ENCODE measurements around the gene POU2F1.
A peak's percentile ranks its signal among the peaks of the same experiment; 100 is the strongest.

POU2F1 gene

GRCh38 chr1:167373986-167374385, 153.3 kb downstream of the POU2F1 start:
- no peak for DNase-seq

DNA sequence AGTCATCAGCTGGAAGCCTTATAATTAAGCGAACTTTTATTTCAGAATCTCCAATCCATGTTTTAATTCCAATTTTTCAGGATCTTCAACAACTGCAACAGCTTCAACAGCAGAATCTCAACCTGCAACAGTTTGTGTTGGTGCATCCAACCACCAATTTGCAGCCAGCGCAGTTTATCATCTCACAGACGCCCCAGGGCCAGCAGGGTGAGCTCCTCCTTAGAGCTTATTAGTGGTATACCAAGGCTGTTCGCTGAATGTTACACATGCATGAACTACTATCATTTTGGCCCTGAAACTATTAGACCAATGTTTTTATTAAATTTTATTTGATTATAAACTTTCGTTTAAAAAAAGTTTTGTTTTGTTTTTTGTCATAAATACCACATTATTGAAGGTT, 155.3 kb downstream of the POU2F1 start:
- no peak for DNase-seq

- DNase-seq = no peak
Observed at GRCh38 chr1:167387251-167387910, 166.7 kb downstream of the POU2F1 start.

DNA sequence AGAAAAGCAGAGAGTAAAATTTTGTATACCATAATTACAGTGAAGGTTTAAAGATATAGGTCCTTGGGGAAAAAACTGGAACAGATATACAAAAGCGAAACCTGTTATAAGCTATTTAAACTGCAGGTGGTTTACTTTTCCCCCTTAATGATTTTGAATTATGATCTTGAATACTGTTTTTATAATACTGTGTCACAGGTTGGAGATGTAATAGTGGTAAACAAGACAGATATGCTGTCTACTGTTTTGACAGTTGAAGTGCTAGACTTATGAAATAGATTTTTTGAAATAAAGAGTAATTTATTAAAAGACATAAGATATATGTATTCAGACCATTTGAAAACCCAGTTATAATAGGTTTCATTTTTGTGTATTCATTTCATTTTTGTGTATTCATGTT, 168.3 kb downstream of the POU2F1 start:
- DNase-seq = no peak

GRCh38 chr1:167392200-167392696, 171.6 kb downstream of the POU2F1 start:
- no peak for DNase-seq

DNA sequence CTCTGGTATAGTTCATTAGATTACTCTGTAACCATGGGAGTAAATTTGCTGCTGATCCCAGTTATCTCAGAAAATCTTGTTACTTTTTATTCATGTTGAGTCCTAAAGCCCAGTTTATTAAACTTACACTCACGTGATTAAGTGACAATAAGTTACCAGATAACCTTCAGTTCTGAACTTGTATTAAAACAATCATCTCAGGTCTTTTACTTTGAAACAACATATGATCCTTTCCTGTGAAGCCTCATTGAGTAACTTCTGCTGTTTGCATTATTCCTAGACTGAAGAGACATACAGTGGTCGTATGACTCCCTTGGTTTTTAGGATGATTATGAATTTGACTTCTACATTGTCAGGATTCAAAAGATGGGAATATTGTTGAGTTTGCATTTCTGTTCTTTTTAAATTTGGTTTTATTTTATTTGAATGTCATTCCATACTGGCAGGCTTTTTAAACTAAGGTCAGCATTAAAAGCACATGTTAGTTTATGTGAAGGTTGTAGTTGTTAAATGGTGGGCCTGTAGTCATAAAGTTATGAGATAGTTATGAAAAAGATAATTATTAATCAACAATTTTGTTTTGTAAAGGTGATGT, 179.8 kb downstream of the POU2F1 start:
- no peak for DNase-seq

GRCh38 chr1:167401260-167401873, 180.7 kb downstream of the POU2F1 start:
- DNase-seq = peak; percentile 48

- DNase-seq = no peak
Observed at GRCh38 chr1:167404161-167404888, 183.6 kb downstream of the POU2F1 start.

DNA sequence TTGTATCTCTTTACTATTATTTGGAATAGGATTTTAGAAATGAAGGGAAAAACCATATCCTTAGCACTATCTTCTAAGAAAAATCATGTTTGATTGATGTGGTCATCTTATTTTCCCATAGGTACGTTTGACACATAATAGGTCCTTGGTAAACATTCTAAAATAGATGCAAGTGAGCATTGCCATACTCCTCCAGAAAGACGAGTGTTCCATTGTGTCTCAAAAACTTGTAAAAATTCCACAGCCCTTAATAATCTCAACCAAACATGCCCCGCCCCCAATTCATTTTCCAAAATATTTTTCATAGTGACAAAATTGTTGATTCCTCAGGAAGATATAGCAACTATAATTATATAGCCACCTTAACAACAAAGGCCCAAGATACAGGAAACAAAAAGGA, 184.2 kb downstream of the POU2F1 start:
- DNase-seq = no peak

DNA sequence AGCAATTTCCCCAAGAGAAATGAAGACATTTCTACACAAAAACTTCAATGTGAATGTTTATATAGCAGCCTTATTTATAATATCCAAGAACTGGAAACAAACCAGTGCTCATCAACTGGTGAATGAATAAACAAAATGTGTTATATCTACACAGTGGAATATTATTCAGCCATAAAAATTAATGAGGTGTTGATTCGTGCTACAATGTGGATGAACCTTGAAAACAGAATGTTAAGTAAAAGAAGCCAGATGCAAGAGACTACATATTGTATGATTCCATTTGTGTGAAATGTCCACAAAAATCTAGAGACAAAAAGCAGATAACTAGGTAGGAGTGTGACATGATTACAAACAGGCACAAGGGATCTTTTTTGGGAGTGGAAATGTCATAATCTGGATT, 187.7 kb downstream of the POU2F1 start:
- no peak for DNase-seq

DNA sequence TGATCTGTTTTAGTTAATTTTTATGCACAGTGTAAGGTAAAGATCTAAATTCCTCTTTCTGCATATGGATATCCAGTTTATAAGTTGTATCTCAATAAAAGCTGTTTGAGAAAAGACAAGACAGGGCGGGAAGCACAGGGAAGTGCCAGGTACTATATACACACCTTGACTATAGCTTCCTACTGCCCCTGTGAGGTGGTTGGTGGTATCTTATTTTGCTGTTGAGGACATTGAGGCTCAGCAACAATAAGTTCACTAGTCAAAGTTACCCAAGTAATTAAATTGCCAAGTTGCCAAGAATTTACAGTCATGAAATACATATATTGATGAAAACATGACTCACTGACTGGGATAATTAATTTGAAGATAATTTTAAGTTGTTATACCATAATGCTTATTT, 188.5 kb downstream of the POU2F1 start:
- DNase-seq = no peak

DNA sequence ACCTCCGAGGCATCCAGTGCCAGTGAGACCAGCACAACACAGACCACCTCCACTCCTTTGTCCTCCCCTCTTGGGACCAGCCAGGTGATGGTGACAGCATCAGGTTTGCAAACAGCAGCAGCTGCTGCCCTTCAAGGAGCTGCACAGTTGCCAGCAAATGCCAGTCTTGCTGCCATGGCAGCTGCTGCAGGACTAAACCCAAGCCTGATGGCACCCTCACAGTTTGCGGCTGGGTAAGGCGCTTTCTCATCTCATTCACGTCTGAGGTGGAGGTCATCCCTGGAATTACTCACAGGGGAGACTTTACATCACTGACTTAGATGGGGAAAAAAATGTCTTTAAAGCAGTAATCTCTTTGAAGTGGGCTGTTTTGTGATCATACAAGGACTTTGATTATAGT, 191.4 kb downstream of the POU2F1 start:
- peak; percentile 8 for DNase-seq

- no peak for DNase-seq
Observed at GRCh38 chr1:167412920-167413319, 192.2 kb downstream of the POU2F1 start.

- no peak for DNase-seq
Observed at GRCh38 chr1:167413328-167413727, 192.6 kb downstream of the POU2F1 start.

GRCh38 chr1:167416506-167416905, 195.8 kb downstream of the POU2F1 start:
- DNase-seq = no peak

- DNase-seq = no peak
Observed at GRCh38 chr1:167418391-167418790, 197.7 kb downstream of the POU2F1 start.

DNA sequence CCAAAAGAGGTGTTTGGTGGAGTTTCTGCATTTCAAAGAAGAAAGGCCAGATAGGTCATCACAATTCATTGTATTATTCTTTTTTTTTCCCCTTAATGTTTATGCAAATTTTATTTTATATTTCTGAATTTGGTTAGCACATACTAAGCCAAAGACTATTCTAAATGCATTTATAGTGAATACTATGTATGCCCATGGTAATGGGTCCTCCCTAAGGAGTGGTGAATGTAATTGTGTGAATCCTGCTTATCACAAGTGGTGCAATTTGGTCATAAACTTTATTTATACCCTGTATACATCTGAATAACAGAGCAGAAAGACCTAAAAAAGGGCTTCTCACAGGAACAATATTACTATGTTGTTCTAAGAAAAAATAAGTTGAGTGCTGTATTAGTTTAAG, 198.6 kb downstream of the POU2F1 start:
- DNase-seq = no peak

DNA sequence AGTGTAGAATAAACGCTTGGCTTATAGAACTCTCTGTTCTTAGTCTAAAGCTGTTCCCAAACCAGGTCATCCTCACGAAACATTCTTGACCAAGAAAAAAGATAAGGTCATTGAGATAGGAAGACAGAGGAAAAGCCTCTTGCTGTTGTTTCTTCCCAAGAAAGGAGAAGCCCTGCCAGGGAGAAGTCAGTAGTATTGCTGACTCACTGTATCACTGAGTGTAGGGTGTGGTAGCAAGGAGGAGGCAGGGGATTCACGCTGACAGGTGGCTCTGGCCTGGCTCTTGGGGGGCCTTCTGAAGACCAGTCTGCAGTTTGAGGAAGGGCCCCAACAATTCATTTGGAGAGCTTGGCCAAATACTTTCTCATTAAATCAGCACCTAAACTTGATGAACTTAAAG, 199.8 kb downstream of the POU2F1 start:
- no peak for DNase-seq

GRCh38 chr1:167423684-167424619, 203.3 kb downstream of the POU2F1 start:
- DNase-seq = no peak

DNA sequence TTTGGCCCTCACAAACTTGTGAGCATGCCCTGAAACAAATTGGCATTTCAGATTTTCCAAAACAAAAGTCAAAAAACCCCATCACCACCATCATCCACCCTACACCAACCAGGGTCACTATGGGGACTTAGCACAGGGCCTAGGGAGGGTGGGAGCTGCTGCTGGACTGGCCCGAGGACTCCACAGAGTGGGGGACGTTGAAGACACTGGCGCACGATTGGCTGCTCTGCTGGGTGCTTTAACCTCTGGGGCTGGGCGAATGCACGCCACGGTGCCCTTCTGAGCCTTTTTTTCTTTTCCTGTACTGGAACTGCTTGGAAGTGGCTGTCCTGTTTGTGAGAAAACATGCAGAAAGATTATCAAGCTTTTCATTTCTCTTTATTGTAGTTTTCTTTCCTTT, 204.8 kb downstream of the POU2F1 start:
- DNase-seq = no peak

GRCh38 chr1:167426716-167427115, 206.0 kb downstream of the POU2F1 start:
- DNase-seq = no peak

DNA sequence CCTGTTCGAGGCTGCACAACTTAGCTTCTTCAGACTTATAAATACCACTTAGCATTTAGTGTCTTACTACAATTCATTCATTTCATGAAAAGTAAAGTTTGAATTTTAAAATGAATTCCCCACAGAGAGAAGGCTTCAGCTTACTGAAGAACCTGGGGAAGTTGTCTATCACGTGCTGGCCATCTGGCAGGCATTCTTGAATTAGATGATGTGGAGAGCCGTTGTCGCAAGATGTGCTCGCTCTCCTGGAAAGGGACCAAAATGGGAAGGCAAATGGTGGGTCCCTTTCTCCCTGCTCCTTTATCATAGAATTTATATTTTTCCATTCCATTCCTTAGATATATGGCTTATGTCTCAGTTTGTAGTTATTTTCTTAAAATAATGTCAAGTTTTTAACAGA, 207.2 kb downstream of the POU2F1 start:
- no peak for DNase-seq

DNA sequence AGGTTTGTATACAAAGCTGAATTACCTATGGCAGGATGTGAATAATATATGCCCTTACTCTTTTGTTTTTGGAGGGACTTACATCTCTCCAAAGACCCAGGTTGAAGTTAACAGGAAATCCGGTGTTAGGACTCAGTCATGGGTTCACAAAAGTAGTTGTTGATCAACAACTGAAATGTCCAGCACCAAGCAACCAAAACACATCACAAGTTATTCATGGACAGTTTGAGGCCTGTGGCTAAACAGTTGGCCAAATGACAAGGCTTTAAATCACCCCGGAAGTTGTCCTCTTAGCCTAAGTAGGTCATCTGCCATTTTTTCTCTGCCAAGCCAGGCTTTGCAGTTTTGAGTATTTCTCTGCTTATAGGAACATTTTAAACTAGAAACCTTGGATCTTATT, 207.7 kb downstream of the POU2F1 start:
- no peak for DNase-seq
